A673 (cell line): ENCODE measurements around the gene PLPP1. TPM values are rescaled to one million over a fixed set of nuclear protein-coding genes. Genes with fewer than 3 reads are reported as not detected.

ENCODE experiments used
- BruUV-seq: library from RNA; stranded (reverse); fragments of 400-500 nt; replicated peaks from 2 replicates; lab custom pipeline; 2021; lab: Mats Ljungman, UMichigan
- CTCF ChIA-PET: fragments of 300-600 bp; sonication (Branson Sonifier 250); formaldehyde crosslinking; loops from one replicate; lab custom pipeline; 2022; ENCODE audit warnings: antibody characterized with exemption; lab: Charles Lee
- POLR2A ChIA-PET: fragments of 300-600 bp; sonication (Branson Sonifier 250); formaldehyde crosslinking; loops from one replicate; lab custom pipeline; 2022; ENCODE audit warnings: antibody characterized with exemption; ENCODE audit not compliant: low non-redundant PET; lab: Charles Lee
- DNase-seq: peaks from one replicate; pipeline ENCODE4 v3.0.0-alpha.2; 2015; ENCODE audit warnings: low spot score
- H3K27ac ChIP-seq: fragments of 200-600 bp; sonication (generic); 2 replicates; pipeline ENCODE4 v1.5.1; 2016; ENCODE audit warnings: mixed run types, low read depth, mild to moderate bottlenecking, mixed read lengths, antibody characterized with exemption, low read length; ENCODE audit not compliant: poor library complexity, severe bottlenecking
- H3K27me3 ChIP-seq: fragments of 200-600 bp; sonication (generic); replicated peaks from 2 replicates; pipeline ENCODE4 v1.6.1; 2017; ENCODE audit warnings: mixed run types, low read depth, mild to moderate bottlenecking, mixed read lengths, antibody characterized with exemption, low read length; ENCODE audit not compliant: insufficient read depth, poor library complexity
- H3K36me3 ChIP-seq: fragments of 200-600 bp; sonication (generic); 2 replicates; pipeline ENCODE4 v1.6.1; 2016; ENCODE audit warnings: mixed run types, mild to moderate bottlenecking, mixed read lengths, antibody characterized with exemption, low read length; ENCODE audit not compliant: insufficient read depth, poor library complexity, severe bottlenecking
- H3K4me1 ChIP-seq: fragments of 200-600 bp; sonication (generic); 2 replicates; pipeline ENCODE4 v1.6.1; 2017; ENCODE audit warnings: mixed run types, mild to moderate bottlenecking, mixed read lengths, antibody characterized with exemption, low read length; ENCODE audit not compliant: insufficient read depth, poor library complexity, severe bottlenecking
- H3K4me3 ChIP-seq: fragments of 200-600 bp; sonication (generic); 2 replicates; pipeline ENCODE4 v1.5.1; 2016; ENCODE audit warnings: low read depth, mixed run types, mild to moderate bottlenecking, mixed read lengths, low read length; ENCODE audit not compliant: poor library complexity, severe bottlenecking
- H3K9me3 ChIP-seq: fragments of 200-600 bp; sonication (generic); 2 replicates; pipeline ENCODE4 v1.6.1; 2016; ENCODE audit warnings: mixed run types, low read depth, mild to moderate bottlenecking, mixed read lengths, antibody characterized with exemption, low read length; ENCODE audit not compliant: poor library complexity, severe bottlenecking
- CTCF ChIP-seq: fragments of 300-800, 200-600 bp; sonication (generic); conservative IDR thresholded peaks from 2 replicates; pipeline ENCODE4 v1.5.1; 2017; ENCODE audit warnings: low read depth, mild to moderate bottlenecking, antibody characterized with exemption, low read length, moderate library complexity, mixed read lengths
- EZH2 ChIP-seq: fragments of 200-600 bp; sonication (generic); IDR thresholded peaks from 2 replicates; pipeline ENCODE4 v1.6.1; 2017; ENCODE audit warnings: borderline replicate concordance, low read depth, mild to moderate bottlenecking, mixed read lengths, antibody characterized with exemption, low read length; ENCODE audit not compliant: poor library complexity, severe bottlenecking
- intact Hi-C: fragments of 100-400 bp; cut with micrococcal nuclease; formaldehyde crosslinking; loops from one replicate; pipeline ENCODE4 v1.10.0; 2022; ENCODE audit not compliant: unreplicated experiment
- total RNA-seq: library from RNA; stranded (reverse); gene quantifications from 2 replicates; pipeline ENCODE4 v1.2.3, GENCODE V29; 2021

The PLPP1 gene
- total RNA-seq, 1 experiment from 2014 or later = 6.7 TPM

GRCh38 chr5:55393501-55394175 lies 141.1 kb downstream of the PLPP1 start:
- no peak for TF ChIP-seq CTCF
- no peak for TF ChIP-seq EZH2
- ChIA-PET CTCF (no interaction called here), POLR2A (no interaction called here)
- no peak for DNase-seq
- intact Hi-C loops = no loop called here
- Histone ChIP-seq H3K36me3 (peaks cover 19% of the 10 kb centered on the region), H3K4me3 (no peak overlapping the region), H3K27me3 (no peaks in the 10 kb centered on the region), H3K4me1 (peaks cover 5% of the 10 kb centered on the region), H3K27ac (no peak overlapping the region), H3K9me3 (peaks cover 11% of the 10 kb centered on the region)
- no TSS peak for BruUV-seq

- DNase-seq = no peak
- Histone ChIP-seq H3K27ac (no peak overlapping the region), H3K4me1 (peaks cover 5% of the 10 kb centered on the region), H3K27me3 (no peaks in the 10 kb centered on the region), H3K4me3 (no peak overlapping the region), H3K36me3 (peaks cover 29% of the 10 kb centered on the region), H3K9me3 (peaks cover 11% of the 10 kb centered on the region)
- TF ChIP-seq EZH2 = no peak
- no peak for TF ChIP-seq CTCF
- ChIA-PET POLR2A (no interaction called here), CTCF (interaction anchor here (0.6 kb wide), 1 partner anchor 9 kb away, joined by 3 read pairs; no protein-coding TSS in a partner anchor)
- no TSS peak for BruUV-seq
- intact Hi-C loops = no loop called here
These were observed 142.1 kb downstream of the PLPP1 start for GRCh38 chr5:55392669-55393068.

GRCh38 chr5:55391707-55392106 lies 143.1 kb downstream of the PLPP1 start:
- BruUV-seq = no TSS peak
- H3K36me3 ChIP-seq = peaks cover 29% of the 10 kb centered on the region
- POLR2A ChIA-PET = no interaction called here
- DNase-seq = no peak
- CTCF ChIA-PET = no interaction called here
- H3K27me3 ChIP-seq = no peaks in the 10 kb centered on the region
- H3K9me3 ChIP-seq = peaks cover 11% of the 10 kb centered on the region
- no peak overlapping the region for H3K4me3 ChIP-seq
- peaks cover 5% of the 10 kb centered on the region for H3K4me1 ChIP-seq
- intact Hi-C loops = no loop called here
- TF ChIP-seq CTCF (no peak), EZH2 (no peak)
- no peak overlapping the region for H3K27ac ChIP-seq
